ENCODE results near the gene EFNA2.

Gene EFNA2

GRCh38 chr19:1272423-1273262 lies 13.0 kb upstream of the EFNA2 start:
- no peak for DNase-seq (ENCODE audit: low read depth)

- no peak for DNase-seq (ENCODE audit: low read depth)
Observed at GRCh38 chr19:1273263-1274041, 12.2 kb upstream of the EFNA2 start.

GRCh38 chr19:1274081-1274851 lies 11.4 kb upstream of the EFNA2 start:
- no peak for DNase-seq (ENCODE audit: low read depth)

GRCh38 chr19:1274852-1275259 lies 10.8 kb upstream of the EFNA2 start:
- DNase-seq (ENCODE audit: low read depth) = no peak

GRCh38 chr19:1275260-1275975 lies 10.3 kb upstream of the EFNA2 start, which contains the start of gene FAM174C:
Gene FAM174C (plus strand): TSS chr19:1275530. CDS start chr19:1275550, 20 bp downstream.
- peak; percentile 95 for DNase-seq (ENCODE audit: low read depth)

GRCh38 chr19:1275976-1276627 lies 9.6 kb upstream of the EFNA2 start:
- DNase-seq (ENCODE audit: low read depth) = no peak

- no peak for DNase-seq (ENCODE audit: low read depth)
Observed at GRCh38 chr19:1276628-1277022, 9.0 kb upstream of the EFNA2 start.

GRCh38 chr19:1277061-1277460 lies 8.6 kb upstream of the EFNA2 start:
- DNase-seq (ENCODE audit: low read depth) = no peak

- no peak for DNase-seq (ENCODE audit: low read depth)
Observed at GRCh38 chr19:1278074-1278473, 7.6 kb upstream of the EFNA2 start.

- no peak for DNase-seq (ENCODE audit: low read depth)
Observed at GRCh38 chr19:1278713-1279660, 6.7 kb upstream of the EFNA2 start.

- DNase-seq (ENCODE audit: low read depth) = peak; percentile 62
Observed at GRCh38 chr19:1279782-1280341, 5.8 kb upstream of the EFNA2 start.

- no peak for DNase-seq (ENCODE audit: low read depth)
Observed at GRCh38 chr19:1280636-1281568, 4.8 kb upstream of the EFNA2 start.

GRCh38 chr19:1281569-1282287 lies 3.9 kb upstream of the EFNA2 start:
- no peak for DNase-seq (ENCODE audit: low read depth)

GRCh38 chr19:1282588-1283206 lies 3.0 kb upstream of the EFNA2 start:
- no peak for DNase-seq (ENCODE audit: low read depth)

GRCh38 chr19:1283207-1283916 lies 2.3 kb upstream of the EFNA2 start:
- no peak for DNase-seq (ENCODE audit: low read depth)

GRCh38 chr19:1283917-1284292 lies 1.8 kb upstream of the EFNA2 start:
- no peak for DNase-seq (ENCODE audit: low read depth)
